Tibial nerve (tissue), 4 donors: ENCODE measurements around the gene CRBN. TPM values are rescaled to one million over a fixed set of nuclear protein-coding genes. Genes with fewer than 3 reads are reported as not detected.

Experiments
- DNase-seq, 2 donors: peaks; one replicate each; pipeline ENCODE4 v3.0.0-alpha.2; 2019; ENCODE audit warnings: low spot score in 2 of 2
- H3K27ac ChIP-seq, 4 donors: fragments of 200-600 bp; sonication (generic) in 3 of 4; one replicate each; pipeline ENCODE4 v1.5.1; 2017 to 2019; ENCODE audit warnings: mild to moderate bottlenecking in 1 of 4
- H3K27me3 ChIP-seq, 2 donors: fragments of 200-600 bp; sonication (generic) in 1 of 2; one replicate each; pipeline versions ENCODE4 v1.5.1 to v1.6.0; 2017 to 2019
- H3K36me3 ChIP-seq, 3 donors: fragments of 200-600 bp; sonication (generic); one replicate each; pipeline ENCODE4 v1.5.1; 2018 to 2019
- H3K4me1 ChIP-seq, 4 donors: fragments of 200-600 bp; sonication (generic) in 3 of 4; one replicate each; pipeline ENCODE4 v1.5.1; 2017 to 2019
- H3K4me3 ChIP-seq, 4 donors: fragments of 200-600 bp; sonication (generic) in 3 of 4; one replicate each; pipeline ENCODE4 v1.5.1; 2017 to 2019; ENCODE audit warnings: mild to moderate bottlenecking in 1 of 4, moderate library complexity in 1 of 4
- H3K9me3 ChIP-seq, 4 donors: fragments of 200-600 bp; sonication (generic) in 3 of 4; one replicate each; pipeline ENCODE4 v1.5.1; 2017 to 2019
- EP300 ChIP-seq, 2 donors: sonication (generic); formaldehyde crosslinking; IDR thresholded peaks; one replicate each; pipeline ENCODE4 v1.6.1; 2017; ENCODE audit warnings: antibody characterized with exemption in 2 of 2, mild to moderate bottlenecking in 1 of 2
- POLR2A ChIP-seq, 2 donors: fragments of 450-650 bp; IDR thresholded peaks; one replicate each; pipeline ENCODE4 v1.6.1; 2017; ENCODE audit warnings: antibody characterized with exemption in 2 of 2, mild to moderate bottlenecking in 2 of 2, moderate library complexity in 2 of 2
- WGBS, 2 donors: methylation state at CpG; one replicate each; pipeline ENCODE4 v1.1.5; 2018; 5-methylcytosine and 5-hydroxymethylcytosine counted together
- small RNA-seq: library from RNA; depleted of rRNA; stranded (forward); fragments of <200 nt; gene quantifications from one replicate; pipeline ENCODE3, GENCODE V24; 2016
- total RNA-seq, 4 donors: library from RNA; depleted of rRNA; stranded (reverse); fragments of >200 nt; gene quantifications; one replicate each; pipeline ENCODE4 v1.1.0, GENCODE V29; 2016
- TF ChIP-seq, protein P1 (sequence below), 5 experiments: fragments of 200-600 bp in 3 of 5; fragments of 450-650 bp in 2 of 5; sonication (generic) in 3 of 5; IDR thresholded peaks; one replicate each; pipeline ENCODE4 v1.5.1; 2016 to 2019; ENCODE audit warnings: antibody characterized with exemption in 5 of 5, mild to moderate bottlenecking in 3 of 5, moderate library complexity in 2 of 5

The CRBN gene
- total RNA-seq, 4 donors from 2014 or later, result 97.5 to 115 (median 109) TPM

DNA sequence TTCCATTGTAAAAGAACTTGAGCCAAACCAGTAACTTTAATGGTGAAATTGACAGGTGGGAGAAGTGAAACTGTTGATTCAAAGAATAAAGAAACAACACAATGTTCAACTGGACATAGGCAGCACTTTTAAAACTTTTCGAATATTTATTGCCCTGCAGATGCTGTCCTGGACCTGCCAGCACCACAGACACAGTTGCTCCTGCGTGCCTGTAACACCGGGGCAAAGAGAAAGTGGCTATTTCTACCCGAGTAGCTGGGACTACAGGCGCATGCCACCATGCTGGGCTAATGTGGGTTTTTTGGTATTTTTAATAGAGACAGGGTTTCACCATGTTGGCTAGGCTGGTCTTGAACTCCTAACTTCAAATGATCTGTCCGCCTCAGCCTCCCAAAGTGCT, 76.7 kb downstream of the CRBN start:
- Histone ChIP-seq H3K27me3 (no peaks in the 10 kb centered on the region), H3K4me3 (no peak overlapping the region), H3K4me1 (no peaks in the 10 kb centered on the region), H3K27ac (no peak overlapping the region), H3K36me3 (no peaks in the 10 kb centered on the region), H3K9me3 (no peaks in the 10 kb centered on the region)
- 85 to 86% methylated on average over 6 of the region's 6 CpGs for WGBS, 2 donors
- DNase-seq, result no peak
- TF ChIP-seq POLR2A (IDR thresholded peaks at IDR 0.05) (no peak), EP300 (IDR thresholded peaks at IDR 0.05) (no peak)
- TF ChIP-seq, protein P1, sequence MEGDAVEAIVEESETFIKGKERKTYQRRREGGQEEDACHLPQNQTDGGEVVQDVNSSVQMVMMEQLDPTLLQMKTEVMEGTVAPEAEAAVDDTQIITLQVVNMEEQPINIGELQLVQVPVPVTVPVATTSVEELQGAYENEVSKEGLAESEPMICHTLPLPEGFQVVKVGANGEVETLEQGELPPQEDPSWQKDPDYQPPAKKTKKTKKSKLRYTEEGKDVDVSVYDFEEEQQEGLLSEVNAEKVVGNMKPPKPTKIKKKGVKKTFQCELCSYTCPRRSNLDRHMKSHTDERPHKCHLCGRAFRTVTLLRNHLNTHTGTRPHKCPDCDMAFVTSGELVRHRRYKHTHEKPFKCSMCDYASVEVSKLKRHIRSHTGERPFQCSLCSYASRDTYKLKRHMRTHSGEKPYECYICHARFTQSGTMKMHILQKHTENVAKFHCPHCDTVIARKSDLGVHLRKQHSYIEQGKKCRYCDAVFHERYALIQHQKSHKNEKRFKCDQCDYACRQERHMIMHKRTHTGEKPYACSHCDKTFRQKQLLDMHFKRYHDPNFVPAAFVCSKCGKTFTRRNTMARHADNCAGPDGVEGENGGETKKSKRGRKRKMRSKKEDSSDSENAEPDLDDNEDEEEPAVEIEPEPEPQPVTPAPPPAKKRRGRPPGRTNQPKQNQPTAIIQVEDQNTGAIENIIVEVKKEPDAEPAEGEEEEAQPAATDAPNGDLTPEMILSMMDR (IDR thresholded peaks at IDR 0.05), result no peak

DNA sequence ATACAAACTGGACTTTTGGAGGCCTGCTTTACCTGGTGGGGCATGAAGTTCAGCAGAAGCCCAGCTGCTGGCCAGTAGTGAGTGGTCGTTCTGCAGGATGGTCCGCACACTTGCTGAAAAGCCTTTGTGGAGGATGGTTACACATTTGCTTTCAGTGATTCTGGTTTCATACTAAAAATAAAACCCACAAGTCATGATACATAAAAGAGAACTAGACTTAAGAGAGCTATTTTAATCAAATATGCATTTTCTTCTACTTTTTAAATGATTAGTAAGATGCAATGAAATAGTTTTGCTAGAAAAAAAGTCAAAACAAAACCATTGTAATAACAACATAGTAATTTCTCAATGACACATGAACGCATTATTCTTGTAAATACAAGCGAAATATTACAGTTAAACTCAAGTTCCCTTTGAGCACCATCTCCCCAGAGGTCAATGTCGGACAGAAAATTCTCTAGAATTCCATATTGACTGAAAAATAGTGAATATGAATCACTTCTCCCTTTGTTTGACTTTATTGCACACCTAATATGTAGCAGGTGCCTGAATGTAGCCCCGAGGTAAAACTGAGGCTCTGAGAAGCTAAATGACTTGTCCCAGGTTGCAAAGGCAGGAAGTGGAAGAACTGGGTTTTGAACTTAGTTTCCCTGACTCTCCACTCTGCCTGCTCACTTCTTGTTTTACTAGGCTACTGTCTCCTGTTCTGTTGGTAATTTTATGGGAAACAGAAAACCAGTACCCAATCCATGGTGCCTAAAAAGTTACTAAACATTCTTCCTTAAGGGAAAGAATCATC, 77.6 kb downstream of the CRBN start:
- H3K27ac ChIP-seq, result no peak overlapping the region
- no peaks in the 10 kb centered on the region for H3K36me3 ChIP-seq
- no peak for TF ChIP-seq EP300 (IDR thresholded peaks at IDR 0.05)
- TF ChIP-seq, protein P1 (IDR thresholded peaks at IDR 0.05), result no peak
- no peak for TF ChIP-seq POLR2A (IDR thresholded peaks at IDR 0.05)
- no peaks in the 10 kb centered on the region for H3K4me1 ChIP-seq
- 85% methylated on average over 6 of the region's 6 CpGs for WGBS, 2 donors
- no peaks in the 10 kb centered on the region for H3K9me3 ChIP-seq
- no peak for DNase-seq
- no peak overlapping the region for H3K4me3 ChIP-seq
- H3K27me3 ChIP-seq, result no peaks in the 10 kb centered on the region

Small RNAs within 50 kb of the gene (small RNA-seq; reads per million reads assigned to genes)
- not detected for gene RF00416

Other genes with a start within 250 kb of the CRBN start
- gene IL5RA, start 69.3 kb downstream of the CRBN start, total RNA-seq, result under 1 TPM in 1 of 4 donors, not detected in 3; 0.59 TPM
- gene TRNT1, start 52.8 kb downstream of the CRBN start, total RNA-seq, result 10 to 100 TPM; 12.9 to 25.5 (median 16.5) TPM